ENCODE results near the gene FAM227A.

The FAM227A gene

GRCh38 chr22:38656256-38657044 lies at the start of gene FAM227A, which contains the start of gene CBY1:
Gene FAM227A (minus strand): TSS chr22:38656392. CDS start chr22:38650168, 6,224 bp downstream.
Gene CBY1 (plus strand): TSS chr22:38656638. CDS start chr22:38668055, 11,417 bp downstream.
- H3K4me3 ChIP-seq (ENCODE audit: low read depth, low read length) = peak within 1 kb of the TSS; percentile 78
- H3K9ac ChIP-seq (ENCODE audit: low read depth, low read length) = peak within 1 kb of the TSS; percentile 97
- H3K27ac ChIP-seq (ENCODE audit: low read depth, low read length) = peak within 1 kb of the TSS; percentile 96
- H3K9me3 ChIP-seq (ENCODE audit: control insufficient read depth, insufficient read depth, low read length) = no peaks in the 10 kb centered on the region
- H3K4me1 ChIP-seq (ENCODE audit: control insufficient read depth, insufficient read depth, low read length) = 0 out of 2 replicates have a peak, but pooled peaks cover 5% of the 10 kb centered on the region
- H3K36me3 ChIP-seq (ENCODE audit: control insufficient read depth, insufficient read depth, low read length) = no peaks in the 10 kb centered on the region
- no peaks in the 10 kb centered on the region for H3K27me3 ChIP-seq (ENCODE audit: control insufficient read depth, insufficient read depth, low read length)

DNA sequence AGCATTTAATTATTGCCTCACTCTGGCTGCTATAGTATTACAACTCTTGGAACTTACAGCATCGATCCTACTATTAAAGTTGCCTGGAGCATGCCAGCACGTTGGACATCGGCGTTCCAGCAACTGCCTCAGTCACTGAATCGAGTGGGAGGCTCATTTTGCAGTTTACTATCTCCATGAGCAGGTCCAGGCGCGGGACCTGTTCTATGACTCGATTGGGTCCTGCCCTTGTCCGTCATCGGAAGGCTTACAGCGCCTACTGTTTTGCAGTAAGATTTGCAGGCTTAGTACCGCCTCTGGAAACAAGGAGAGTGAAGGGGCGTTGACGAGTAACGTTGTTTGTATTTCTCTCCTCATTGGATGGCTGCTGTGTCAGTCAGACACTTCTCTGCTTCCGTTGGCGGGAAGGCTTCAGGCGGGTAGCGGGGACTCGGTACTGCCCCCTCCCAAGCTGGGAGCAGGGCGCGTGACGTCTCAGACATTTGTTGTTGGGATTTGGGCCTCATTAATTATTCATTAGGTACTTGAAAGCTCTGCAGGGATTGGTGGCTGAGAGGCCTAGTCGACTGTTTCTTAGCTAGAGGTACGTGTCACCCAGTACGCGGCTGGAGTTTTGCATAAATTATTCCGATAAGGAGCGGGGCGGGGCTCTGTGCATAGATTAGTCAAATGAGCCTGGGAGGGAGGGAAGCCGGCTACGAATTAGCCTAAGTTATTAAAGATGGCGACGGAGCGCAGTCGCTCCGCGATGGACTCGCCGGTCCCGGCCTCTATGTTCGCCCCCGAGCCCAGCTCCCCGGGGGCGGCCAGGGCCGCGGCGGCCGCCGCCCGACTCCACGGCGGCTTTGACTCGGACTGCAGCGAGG lies 49.3 kb upstream of the FAM227A start, which contains the start of gene GTPBP1:
TSS of gene GTPBP1 (plus strand) at position 710 of the 866 bp plus-strand sequence. CDS start at position 722, 12 bp downstream.
- H3K9ac ChIP-seq (ENCODE audit: low read depth, low read length) = peak within 1 kb of the TSS; percentile 84
- peak within 1 kb of the TSS; percentile 80 for H3K4me3 ChIP-seq (ENCODE audit: low read depth, low read length)
- H3K36me3 ChIP-seq (ENCODE audit: control insufficient read depth, insufficient read depth, low read length) = peaks cover 12% of the 10 kb centered on the region
- peak within 1 kb of the TSS; percentile 90 for H3K27ac ChIP-seq (ENCODE audit: low read depth, low read length)
- H3K27me3 ChIP-seq (ENCODE audit: control insufficient read depth, insufficient read depth, low read length) = no peaks in the 10 kb centered on the region
- no peaks in the 10 kb centered on the region for H3K9me3 ChIP-seq (ENCODE audit: control insufficient read depth, insufficient read depth, low read length)
- H3K4me1 ChIP-seq (ENCODE audit: control insufficient read depth, insufficient read depth, low read length) = peaks cover 30% of the 10 kb centered on the region

- Histone ChIP-seq H3K4me3 (ENCODE audit: low read depth, low read length) (peak overlapping the region; percentile 52), H3K27ac (ENCODE audit: low read depth, low read length) (peak overlapping the region; percentile 90), H3K9me3 (ENCODE audit: control insufficient read depth, insufficient read depth, low read length) (no peaks in the 10 kb centered on the region), H3K9ac (ENCODE audit: low read depth, low read length) (peak overlapping the region; percentile 30), H3K4me1 (ENCODE audit: control insufficient read depth, insufficient read depth, low read length) (peaks cover 32% of the 10 kb centered on the region), H3K27me3 (ENCODE audit: control insufficient read depth, insufficient read depth, low read length) (no peaks in the 10 kb centered on the region), H3K36me3 (ENCODE audit: control insufficient read depth, insufficient read depth, low read length) (peaks cover 5% of the 10 kb centered on the region)
Measured at GRCh38 chr22:38704654-38705234, 48.6 kb upstream of the FAM227A start.

DNA sequence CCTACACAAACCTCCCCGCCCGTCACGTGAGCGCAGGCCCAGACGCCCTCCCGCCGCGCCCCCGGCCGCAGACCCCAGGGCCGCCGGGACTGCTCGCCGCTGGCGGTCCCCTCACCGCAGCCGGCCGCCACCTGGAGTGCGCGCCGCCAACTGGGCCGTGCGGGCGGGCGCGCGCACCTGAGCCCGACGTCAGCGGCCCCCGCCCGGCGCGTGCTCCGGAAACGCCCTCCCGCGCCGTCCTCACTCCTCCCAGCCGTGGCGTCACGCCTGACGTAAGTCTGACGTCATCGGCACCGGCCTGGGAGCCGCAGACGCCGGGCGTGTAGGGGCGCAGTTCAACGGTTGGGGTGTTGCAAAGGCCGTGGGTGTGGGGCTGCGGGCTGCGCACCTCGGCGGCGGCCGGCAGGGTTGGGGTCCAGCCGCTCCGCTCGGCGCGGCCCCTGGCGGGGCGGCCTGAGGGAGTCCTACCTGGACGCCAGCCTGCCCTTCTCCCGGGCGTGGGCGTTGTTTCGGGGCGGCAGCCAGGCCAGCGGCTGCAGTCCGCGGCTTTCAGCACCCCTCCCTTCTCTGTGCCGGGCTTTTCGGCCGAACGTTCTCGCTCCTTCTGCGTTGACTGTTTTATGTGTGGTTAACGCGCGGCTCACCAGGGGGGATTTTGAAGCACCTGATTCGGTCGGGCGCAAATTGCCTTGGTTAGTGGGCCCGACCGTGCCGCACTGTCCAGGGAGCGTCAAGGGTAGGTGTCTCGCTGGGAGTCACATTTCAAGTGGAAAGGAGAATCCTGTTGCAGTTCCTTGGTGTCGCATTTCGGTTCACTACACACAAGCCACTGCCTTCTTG lies 44.8 kb upstream of the FAM227A start, which contains the start of gene JOSD1:
TSS of gene JOSD1 (minus strand) at position 155 of the 840 bp plus-strand sequence. CDS start 956 bp downstream, outside the sequence.
- Histone ChIP-seq H3K4me3 (ENCODE audit: low read depth, low read length) (peak within 1 kb of the TSS; percentile 98), H3K4me1 (ENCODE audit: control insufficient read depth, insufficient read depth, low read length) (peaks cover 21% of the 10 kb centered on the region), H3K27me3 (ENCODE audit: control insufficient read depth, insufficient read depth, low read length) (no peaks in the 10 kb centered on the region), H3K9ac (ENCODE audit: low read depth, low read length) (peak within 1 kb of the TSS; percentile 93), H3K27ac (ENCODE audit: low read depth, low read length) (peak within 1 kb of the TSS; percentile 92), H3K36me3 (ENCODE audit: control insufficient read depth, insufficient read depth, low read length) (peaks cover 9% of the 10 kb centered on the region; the same call in 1 of the 2 replicates), H3K9me3 (ENCODE audit: control insufficient read depth, insufficient read depth, low read length) (no peaks in the 10 kb centered on the region)

DNA sequence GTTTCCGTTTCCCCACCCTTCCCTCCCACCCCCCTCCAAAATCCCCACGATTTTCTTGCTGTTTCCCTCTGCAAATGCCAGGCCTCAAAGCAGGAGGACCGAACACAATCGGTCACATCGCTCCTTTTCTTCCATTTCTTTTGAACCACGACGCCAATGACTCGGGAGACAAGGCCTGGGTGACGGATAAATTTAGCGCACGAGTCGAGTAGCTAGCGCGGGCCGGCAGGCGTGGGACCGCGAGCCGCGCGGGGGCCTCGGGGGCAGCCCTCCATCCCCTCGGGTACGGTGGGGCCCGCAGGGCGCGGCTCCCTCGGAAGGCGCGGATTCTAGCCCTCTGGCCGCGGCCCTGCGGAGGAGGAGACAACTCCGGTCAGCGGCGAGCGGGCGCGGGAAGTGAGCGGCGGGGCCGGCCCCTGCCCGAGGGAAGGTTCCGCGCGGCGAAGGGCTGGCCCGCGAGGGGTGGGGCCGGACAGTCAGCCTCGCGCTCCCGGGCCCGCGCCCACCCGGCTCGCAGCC lies 44.1 kb upstream of the FAM227A start:
- Histone ChIP-seq H3K36me3 (ENCODE audit: control insufficient read depth, insufficient read depth, low read length) (peaks cover 9% of the 10 kb centered on the region; the same call in 1 of the 2 replicates), H3K27me3 (ENCODE audit: control insufficient read depth, insufficient read depth, low read length) (no peaks in the 10 kb centered on the region), H3K4me3 (ENCODE audit: low read depth, low read length) (peak overlapping the region; percentile 98), H3K4me1 (ENCODE audit: control insufficient read depth, insufficient read depth, low read length) (peaks cover 21% of the 10 kb centered on the region), H3K9me3 (ENCODE audit: control insufficient read depth, insufficient read depth, low read length) (no peaks in the 10 kb centered on the region), H3K9ac (ENCODE audit: low read depth, low read length) (peak overlapping the region; percentile 93), H3K27ac (ENCODE audit: low read depth, low read length) (peak overlapping the region; percentile 92)

GRCh38 chr22:38699784-38700183 lies 43.6 kb upstream of the FAM227A start:
- Histone ChIP-seq H3K9me3 (ENCODE audit: control insufficient read depth, insufficient read depth, low read length) (no peaks in the 10 kb centered on the region), H3K36me3 (ENCODE audit: control insufficient read depth, insufficient read depth, low read length) (peaks cover 9% of the 10 kb centered on the region; the same call in 1 of the 2 replicates), H3K4me3 (ENCODE audit: low read depth, low read length) (peak overlapping the region; percentile 98), H3K27ac (ENCODE audit: low read depth, low read length) (peak overlapping the region; percentile 92), H3K4me1 (ENCODE audit: control insufficient read depth, insufficient read depth, low read length) (peaks cover 19% of the 10 kb centered on the region), H3K9ac (ENCODE audit: low read depth, low read length) (peak overlapping the region; percentile 93; the same call in 1 of the 2 replicates), H3K27me3 (ENCODE audit: control insufficient read depth, insufficient read depth, low read length) (no peaks in the 10 kb centered on the region)

GRCh38 chr22:38699143-38699542 lies 43.0 kb upstream of the FAM227A start:
- Histone ChIP-seq H3K4me3 (ENCODE audit: low read depth, low read length) (peak overlapping the region; percentile 98), H3K27me3 (ENCODE audit: control insufficient read depth, insufficient read depth, low read length) (no peaks in the 10 kb centered on the region), H3K27ac (ENCODE audit: low read depth, low read length) (no peak overlapping the region), H3K4me1 (ENCODE audit: control insufficient read depth, insufficient read depth, low read length) (peaks cover 16% of the 10 kb centered on the region), H3K9ac (ENCODE audit: low read depth, low read length) (0 out of 2 replicates have a peak overlapping the region, but pooled peaks have one; percentile 93), H3K36me3 (ENCODE audit: control insufficient read depth, insufficient read depth, low read length) (peaks cover 9% of the 10 kb centered on the region; the same call in 1 of the 2 replicates), H3K9me3 (ENCODE audit: control insufficient read depth, insufficient read depth, low read length) (no peaks in the 10 kb centered on the region)

DNA sequence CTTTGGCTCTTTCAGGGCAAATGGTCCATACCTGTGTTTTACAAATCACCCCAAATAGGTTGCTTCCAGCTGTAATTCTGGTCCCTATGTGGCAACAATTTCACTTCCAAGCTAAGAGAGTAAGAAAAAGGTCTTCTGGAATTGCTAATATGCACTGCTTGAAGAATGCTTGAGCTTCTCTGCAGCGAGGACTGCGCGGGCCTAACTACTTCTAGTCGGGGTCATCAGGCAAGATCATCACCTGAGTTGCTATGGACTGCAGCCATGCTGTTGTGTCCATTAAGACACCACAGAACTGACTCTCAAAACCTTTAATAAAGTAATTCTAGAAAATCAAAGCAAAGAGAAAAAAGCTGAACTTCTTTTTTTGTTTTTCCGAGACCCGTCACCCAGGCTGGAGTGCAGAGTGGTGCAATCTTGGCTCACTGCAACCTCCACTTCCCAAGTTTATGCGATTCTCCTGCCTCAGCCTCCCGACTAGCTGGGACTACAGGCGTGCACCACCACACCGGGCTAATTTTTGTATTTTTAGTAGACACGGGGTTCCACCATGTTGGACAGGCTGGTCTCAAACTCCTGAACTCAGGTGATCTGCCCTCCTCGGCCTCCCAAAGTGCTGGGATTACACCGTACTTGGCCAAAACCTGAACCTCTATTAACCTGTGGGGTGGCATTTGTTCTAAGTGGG lies 42.4 kb upstream of the FAM227A start:
- Histone ChIP-seq H3K4me1 (ENCODE audit: control insufficient read depth, insufficient read depth, low read length) (peaks cover 16% of the 10 kb centered on the region), H3K9me3 (ENCODE audit: control insufficient read depth, insufficient read depth, low read length) (no peaks in the 10 kb centered on the region), H3K27me3 (ENCODE audit: control insufficient read depth, insufficient read depth, low read length) (no peaks in the 10 kb centered on the region), H3K4me3 (ENCODE audit: low read depth, low read length) (peak overlapping the region; percentile 98; the same call in 1 of the 2 replicates), H3K27ac (ENCODE audit: low read depth, low read length) (no peak overlapping the region), H3K9ac (ENCODE audit: low read depth, low read length) (no peak overlapping the region), H3K36me3 (ENCODE audit: control insufficient read depth, insufficient read depth, low read length) (peaks cover 9% of the 10 kb centered on the region; the same call in 1 of the 2 replicates)

GRCh38 chr22:38697425-38698089 lies 41.4 kb upstream of the FAM227A start:
- Histone ChIP-seq H3K4me3 (ENCODE audit: low read depth, low read length) (no peak overlapping the region), H3K4me1 (ENCODE audit: control insufficient read depth, insufficient read depth, low read length) (peaks cover 16% of the 10 kb centered on the region), H3K9ac (ENCODE audit: low read depth, low read length) (no peak overlapping the region), H3K9me3 (ENCODE audit: control insufficient read depth, insufficient read depth, low read length) (no peaks in the 10 kb centered on the region), H3K27me3 (ENCODE audit: control insufficient read depth, insufficient read depth, low read length) (no peaks in the 10 kb centered on the region), H3K27ac (ENCODE audit: low read depth, low read length) (peak overlapping the region; percentile 77), H3K36me3 (ENCODE audit: control insufficient read depth, insufficient read depth, low read length) (peaks cover 16% of the 10 kb centered on the region; the same call in 1 of the 2 replicates)

All from HUES48 (cell line).